DMS53 (cell line): Measurements from ENCODE around the gene PTH1R.

Source experiments
- DNase-seq: peaks from one replicate; lab custom pipeline; 2025; lab: John Stamatoyannopoulos, UW

PTH1R gene

GRCh38 chr3:46849686-46850467 is 27.6 kb upstream of the PTH1R start:
- no peak for DNase-seq

- DNase-seq, result no peak
Observed at GRCh38 chr3:46850468-46850779, 27.1 kb upstream of the PTH1R start.

GRCh38 chr3:46851364-46852333 is 25.9 kb upstream of the PTH1R start:
- DNase-seq, result no peak

GRCh38 chr3:46852334-46852720 is 25.2 kb upstream of the PTH1R start:
- no peak for DNase-seq

GRCh38 chr3:46852839-46853355 is 24.6 kb upstream of the PTH1R start:
- DNase-seq, result no peak

- no peak for DNase-seq
Observed at GRCh38 chr3:46853441-46854415, 23.8 kb upstream of the PTH1R start.

GRCh38 chr3:46854555-46854991 is 22.9 kb upstream of the PTH1R start:
- DNase-seq, result no peak

- no peak for DNase-seq
Observed at GRCh38 chr3:46856576-46857471, 20.7 kb upstream of the PTH1R start.

GRCh38 chr3:46857485-46858341 is 19.8 kb upstream of the PTH1R start:
- DNase-seq, result peak; percentile 22

- no peak for DNase-seq
Observed at GRCh38 chr3:46858456-46858855, 19.1 kb upstream of the PTH1R start.

- DNase-seq, result no peak
Observed at GRCh38 chr3:46859001-46859710, 18.4 kb upstream of the PTH1R start.

- DNase-seq, result peak; percentile 54
Observed at GRCh38 chr3:46860017-46860809, 17.3 kb upstream of the PTH1R start.

GRCh38 chr3:46860810-46861604 is 16.5 kb upstream of the PTH1R start:
- DNase-seq, result no peak

- DNase-seq, result no peak
Observed at GRCh38 chr3:46861605-46862368, 15.7 kb upstream of the PTH1R start.

- DNase-seq, result no peak
Observed at GRCh38 chr3:46862369-46863025, 15.0 kb upstream of the PTH1R start.

- no peak for DNase-seq
Observed at GRCh38 chr3:46863261-46863782, 14.2 kb upstream of the PTH1R start, which contains the start of gene MYL3. Gene MYL3, minus strand, starts transcription at chr3:46863444. Its CDS starts 54 bp downstream, at chr3:46863390.
